Activated T-cell treated with anti-CD3 and anti-CD28 coated beads, Interleukin-2, amount 50 U/mL, for 24 hours (primary cell): ENCODE measurements around the gene DOK6.
"Not testable (repeated sequence)": the region's sequence is repeated elsewhere in the genome, so short reads cannot be mapped to it uniquely, and the experiment has no call there.

Source experiments
- DNase-seq: peaks from one replicate; pipeline ENCODE4 v3.0.0-alpha.2; 2020
- H3K27ac Mint-ChIP-seq: 2 replicates; pipeline ENCODE4 v1.8.0; 2020; ENCODE audit warnings: mild to moderate bottlenecking, mixed read lengths
- H3K27me3 Mint-ChIP-seq: 2 replicates; pipeline ENCODE4 v1.8.0; 2020; ENCODE audit warnings: mixed read lengths
- H3K36me3 Mint-ChIP-seq: 2 replicates; pipeline ENCODE4 v1.8.0; 2020; ENCODE audit warnings: low read depth, mixed read lengths
- H3K4me1 Mint-ChIP-seq: 2 replicates; pipeline ENCODE4 v1.8.0; 2020; ENCODE audit warnings: low read depth, mixed read lengths
- H3K4me3 Mint-ChIP-seq: 2 replicates; pipeline ENCODE4 v1.8.0; 2020; ENCODE audit warnings: mild to moderate bottlenecking, moderate library complexity, mixed read lengths
- H3K9me3 Mint-ChIP-seq: 2 replicates; pipeline ENCODE4 v1.8.0; 2020; ENCODE audit warnings: mixed read lengths

Gene DOK6

GRCh38 chr18:69400253-69400975 lies at the start of gene DOK6:
Gene DOK6 (plus strand): TSS chr18:69400888.
- no peak within 1 kb of the TSS for H3K27ac Mint-ChIP-seq
- peaks cover 17% of the 10 kb centered on the region for H3K4me1 Mint-ChIP-seq
- H3K27me3 Mint-ChIP-seq, result peaks cover 78% of the 10 kb centered on the region
- peak within 1 kb of the TSS; percentile 61 for H3K4me3 Mint-ChIP-seq
- H3K36me3 Mint-ChIP-seq, result no peaks in the 10 kb centered on the region
- H3K9me3 Mint-ChIP-seq, result no peaks in the 10 kb centered on the region
- peak; percentile 32 for DNase-seq

- H3K36me3 Mint-ChIP-seq, result no peaks in the 10 kb centered on the region
- H3K9me3 Mint-ChIP-seq, result no peaks in the 10 kb centered on the region
- no peak overlapping the region for H3K27ac Mint-ChIP-seq
- no peaks in the 10 kb centered on the region for H3K4me1 Mint-ChIP-seq
- DNase-seq, result no peak
- no peak overlapping the region for H3K4me3 Mint-ChIP-seq
- H3K27me3 Mint-ChIP-seq, result peaks cover under 1% of the 10 kb centered on the region
Measured at GRCh38 chr18:69353023-69353422, 47.7 kb upstream of the DOK6 start.

- DNase-seq, result no peak
- H3K27ac Mint-ChIP-seq, result no peak overlapping the region
- H3K4me3 Mint-ChIP-seq, result no peak overlapping the region
- H3K36me3 Mint-ChIP-seq, result no peaks in the 10 kb centered on the region
- H3K4me1 Mint-ChIP-seq, result no peaks in the 10 kb centered on the region
- H3K9me3 Mint-ChIP-seq, result peaks cover 6% of the 10 kb centered on the region
- no peaks in the 10 kb centered on the region for H3K27me3 Mint-ChIP-seq
Measured at GRCh38 chr18:69357590-69357989, 43.1 kb upstream of the DOK6 start.

GRCh38 chr18:69358212-69358895 lies 42.3 kb upstream of the DOK6 start:
- no peak overlapping the region for H3K4me3 Mint-ChIP-seq
- no peak for DNase-seq
- H3K27ac Mint-ChIP-seq, result no peak overlapping the region
- H3K36me3 Mint-ChIP-seq, result no peaks in the 10 kb centered on the region
- peaks cover 6% of the 10 kb centered on the region for H3K9me3 Mint-ChIP-seq
- H3K4me1 Mint-ChIP-seq, result no peaks in the 10 kb centered on the region
- no peaks in the 10 kb centered on the region for H3K27me3 Mint-ChIP-seq

GRCh38 chr18:69359768-69360167 lies 40.9 kb upstream of the DOK6 start:
- H3K4me3 Mint-ChIP-seq, H3K9me3 Mint-ChIP-seq, H3K36me3 Mint-ChIP-seq, H3K4me1 Mint-ChIP-seq, H3K27me3 Mint-ChIP-seq, H3K27ac Mint-ChIP-seq, DNase-seq: not testable (repeated sequence)

GRCh38 chr18:69364930-69365329 lies 35.8 kb upstream of the DOK6 start:
- Mint-ChIP-seq H3K36me3 (no peaks in the 10 kb centered on the region), H3K4me1 (no peaks in the 10 kb centered on the region), H3K9me3 (peaks cover 3% of the 10 kb centered on the region), H3K27me3 (no peaks in the 10 kb centered on the region), H3K4me3 (no peak overlapping the region), H3K27ac (no peak overlapping the region)
- no peak for DNase-seq

- Mint-ChIP-seq H3K4me3 (no peak overlapping the region), H3K27ac (no peak overlapping the region), H3K27me3 (peaks cover 2% of the 10 kb centered on the region), H3K36me3 (no peaks in the 10 kb centered on the region), H3K9me3 (no peaks in the 10 kb centered on the region), H3K4me1 (no peaks in the 10 kb centered on the region)
- no peak for DNase-seq
Measured at GRCh38 chr18:69365658-69366057, 35.0 kb upstream of the DOK6 start.

- no peaks in the 10 kb centered on the region for H3K9me3 Mint-ChIP-seq
- no peak overlapping the region for H3K4me3 Mint-ChIP-seq
- H3K27ac Mint-ChIP-seq, result no peak overlapping the region
- no peak for DNase-seq
- peaks cover 3% of the 10 kb centered on the region for H3K27me3 Mint-ChIP-seq
- no peaks in the 10 kb centered on the region for H3K4me1 Mint-ChIP-seq
- no peaks in the 10 kb centered on the region for H3K36me3 Mint-ChIP-seq
Measured at GRCh38 chr18:69367104-69367503, 33.6 kb upstream of the DOK6 start.

GRCh38 chr18:69371729-69372128 lies 29.0 kb upstream of the DOK6 start:
- H3K4me3 Mint-ChIP-seq, result no peak overlapping the region
- H3K9me3 Mint-ChIP-seq, result no peaks in the 10 kb centered on the region
- H3K4me1 Mint-ChIP-seq, result no peaks in the 10 kb centered on the region
- peaks cover 3% of the 10 kb centered on the region for H3K27me3 Mint-ChIP-seq
- no peak overlapping the region for H3K27ac Mint-ChIP-seq
- DNase-seq, result no peak
- H3K36me3 Mint-ChIP-seq, result no peaks in the 10 kb centered on the region

- no peak overlapping the region for H3K27ac Mint-ChIP-seq
- no peak for DNase-seq
- no peaks in the 10 kb centered on the region for H3K4me1 Mint-ChIP-seq
- no peak overlapping the region for H3K4me3 Mint-ChIP-seq
- H3K27me3 Mint-ChIP-seq, result peaks cover 7% of the 10 kb centered on the region
- no peaks in the 10 kb centered on the region for H3K36me3 Mint-ChIP-seq
- H3K9me3 Mint-ChIP-seq, result no peaks in the 10 kb centered on the region
Measured at GRCh38 chr18:69380324-69380723, 20.4 kb upstream of the DOK6 start.

- Mint-ChIP-seq H3K4me1 (no peaks in the 10 kb centered on the region), H3K27ac (no peak overlapping the region), H3K4me3 (no peak overlapping the region), H3K36me3 (no peaks in the 10 kb centered on the region), H3K27me3 (peaks cover 9% of the 10 kb centered on the region), H3K9me3 (no peaks in the 10 kb centered on the region)
- DNase-seq, result no peak
Measured at GRCh38 chr18:69383186-69383585, 17.5 kb upstream of the DOK6 start.

- no peaks in the 10 kb centered on the region for H3K9me3 Mint-ChIP-seq
- peaks cover 7% of the 10 kb centered on the region for H3K27me3 Mint-ChIP-seq
- H3K36me3 Mint-ChIP-seq, result no peaks in the 10 kb centered on the region
- no peak for DNase-seq
- H3K27ac Mint-ChIP-seq, result no peak overlapping the region
- H3K4me3 Mint-ChIP-seq, result no peak overlapping the region
- H3K4me1 Mint-ChIP-seq, result no peaks in the 10 kb centered on the region
Measured at GRCh38 chr18:69387186-69387585, 13.5 kb upstream of the DOK6 start.

GRCh38 chr18:69388222-69388621 lies 12.5 kb upstream of the DOK6 start:
- Mint-ChIP-seq H3K4me1 (no peaks in the 10 kb centered on the region), H3K36me3 (no peaks in the 10 kb centered on the region), H3K27ac (no peak overlapping the region), H3K27me3 (peaks cover 4% of the 10 kb centered on the region), H3K9me3 (no peaks in the 10 kb centered on the region), H3K4me3 (no peak overlapping the region)
- no peak for DNase-seq

- no peak for DNase-seq
- Mint-ChIP-seq H3K27ac (no peak overlapping the region), H3K4me3 (no peak overlapping the region), H3K4me1 (peaks cover 12% of the 10 kb centered on the region), H3K27me3 (peaks cover 50% of the 10 kb centered on the region), H3K9me3 (no peaks in the 10 kb centered on the region), H3K36me3 (no peaks in the 10 kb centered on the region)
Measured at GRCh38 chr18:69397096-69397495, 3.6 kb upstream of the DOK6 start.

- Mint-ChIP-seq H3K4me3 (no peak overlapping the region), H3K36me3 (no peaks in the 10 kb centered on the region), H3K4me1 (peaks cover 17% of the 10 kb centered on the region), H3K27me3 (peaks cover 68% of the 10 kb centered on the region), H3K9me3 (no peaks in the 10 kb centered on the region), H3K27ac (no peak overlapping the region)
- no peak for DNase-seq
Measured at GRCh38 chr18:69399253-69399652, 1.4 kb upstream of the DOK6 start.
